ENCODE measurements around the gene OVAAL. TPM values are rescaled to one million over a fixed set of nuclear protein-coding genes. Genes with fewer than 3 reads are reported as not detected.

OVAAL gene
- total and polyA plus RNA-seq, 4 donors: not detected

DNA sequence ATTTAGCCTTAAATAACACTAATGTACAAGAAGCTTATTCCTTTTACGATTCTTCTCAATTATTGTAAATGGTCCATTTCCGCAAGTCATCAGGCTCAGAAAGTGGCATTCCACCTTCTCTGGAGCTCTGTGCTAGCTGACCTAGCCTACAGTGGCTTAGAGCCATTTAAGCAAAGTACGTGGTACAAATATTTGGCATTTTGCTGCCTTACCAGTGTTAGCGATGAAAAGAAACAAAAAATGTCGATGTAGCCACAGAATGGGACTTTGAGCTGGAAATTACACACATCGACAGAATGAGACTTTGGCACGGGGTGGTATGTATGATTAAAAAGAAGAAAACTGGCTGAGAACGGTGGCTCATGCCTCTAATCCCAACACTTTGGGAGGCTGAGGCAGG is 26.1 kb downstream of the OVAAL start:
- Histone ChIP-seq H3K27ac (ENCODE audit: low read depth in 1 of 2, low read length in 2 of 2) (no peak overlapping the region), H3K4me3 (ENCODE audit: low read depth in 1 of 3, low read length in 3 of 3) (no peak overlapping the region), H3K27me3 (ENCODE audit: control insufficient read depth in 4 of 4, insufficient read depth in 4 of 4, low read length in 3 of 4) (no peaks in the 10 kb centered on the region), H3K9ac (ENCODE audit: low read depth in 1 of 2, low read length in 2 of 2) (no peak overlapping the region), H3K4me1 (ENCODE audit: control insufficient read depth in 4 of 4, insufficient read depth in 4 of 4, low read length in 3 of 4) (peaks cover 0 to 2% (median 0%) of the 10 kb centered on the region in 4 donors), H3K9me3 (ENCODE audit: control insufficient read depth in 4 of 4, low read length in 3 of 4) (no peaks in the 10 kb centered on the region), H3K36me3 (ENCODE audit: control insufficient read depth in 4 of 4, insufficient read depth in 3 of 4, low read depth in 1 of 4, low read length in 3 of 4) (no peaks in the 10 kb centered on the region)
- DNase-seq (ENCODE audit: low spot score): no peak
- 88% methylated on average over 8 of the region's 8 CpGs for WGBS
- TF ChIP-seq SP1 (IDR thresholded peaks at IDR 0.05): no peak

DNA sequence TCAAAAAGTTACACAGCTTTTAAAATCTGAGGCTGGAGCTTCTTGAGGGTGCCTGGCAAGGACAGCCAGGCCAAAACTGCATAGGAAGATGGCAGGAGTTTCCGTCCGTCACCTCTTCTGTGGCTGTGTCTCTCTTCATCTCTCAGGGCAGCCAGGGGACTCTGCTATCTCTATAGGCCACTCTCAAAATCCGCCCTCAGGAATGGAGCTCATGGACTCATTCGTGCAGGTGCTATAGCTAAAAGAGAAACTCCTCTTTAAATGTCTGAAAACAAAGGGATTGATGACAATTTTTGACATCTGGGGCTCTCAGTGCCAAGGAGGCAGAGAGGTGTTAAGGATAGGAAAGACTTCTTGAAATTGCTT is 27.2 kb downstream of the OVAAL start:
- H3K4me3 ChIP-seq (ENCODE audit: low read depth in 1 of 3, low read length in 3 of 3): no peak overlapping the region
- DNase-seq (ENCODE audit: low spot score): no peak
- TF ChIP-seq GABPA (IDR thresholded peaks at IDR 0.05 in 1 of 2, conservative IDR thresholded peaks at IDR 0.05 in 1 of 2) (no peak), SP1 (IDR thresholded peaks at IDR 0.05) (no peak), NR2F2 (IDR thresholded peaks at IDR 0.05) (no peak), FOXA2 (IDR thresholded peaks at IDR 0.05) (no peak), JUND (IDR thresholded peaks at IDR 0.05) (no peak), FOXA1 (IDR thresholded peaks at IDR 0.05) (no peak), HNF4G (IDR thresholded peaks at IDR 0.05) (no peak)
- no peaks in the 10 kb centered on the region for H3K27me3 ChIP-seq (ENCODE audit: control insufficient read depth in 4 of 4, insufficient read depth in 4 of 4, low read length in 3 of 4)
- no peak overlapping the region for H3K9ac ChIP-seq (ENCODE audit: low read depth in 1 of 2, low read length in 2 of 2)
- WGBS: 88% methylated on average over 4 of the region's 4 CpGs
- no peaks in the 10 kb centered on the region for H3K9me3 ChIP-seq (ENCODE audit: control insufficient read depth in 4 of 4, low read length in 3 of 4)
- H3K27ac ChIP-seq (ENCODE audit: low read depth in 1 of 2, low read length in 2 of 2): no peak overlapping the region
- no peaks in the 10 kb centered on the region for H3K36me3 ChIP-seq (ENCODE audit: control insufficient read depth in 4 of 4, insufficient read depth in 3 of 4, low read depth in 1 of 4, low read length in 3 of 4)
- peaks cover 0 to 2% (median 0%) of the 10 kb centered on the region in 4 donors for H3K4me1 ChIP-seq (ENCODE audit: control insufficient read depth in 4 of 4, insufficient read depth in 4 of 4, low read length in 3 of 4)

DNA sequence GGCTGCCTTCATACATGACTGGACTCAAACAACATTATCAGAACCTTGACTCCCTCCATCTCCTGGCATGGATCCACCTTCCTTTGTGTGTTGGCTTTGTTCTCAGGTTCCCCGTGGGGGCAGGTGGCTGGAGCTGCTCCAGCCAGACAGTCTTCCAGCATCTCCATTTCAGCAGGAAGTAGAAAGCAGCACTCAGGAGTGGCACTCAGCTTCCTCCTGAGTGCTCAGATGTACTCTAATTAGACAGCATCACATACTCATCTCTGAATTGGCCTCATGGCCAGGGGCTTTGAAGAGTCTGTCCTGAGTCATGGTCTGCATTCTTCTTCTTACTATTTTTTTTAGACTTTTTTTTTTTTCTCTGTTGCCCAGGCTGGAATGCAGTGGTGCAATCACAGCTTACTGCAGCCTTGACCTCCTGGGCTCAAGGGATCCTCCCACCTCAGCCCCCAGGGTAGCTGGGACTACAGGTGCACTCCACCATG is 27.9 kb downstream of the OVAAL start:
- H3K9me3 ChIP-seq (ENCODE audit: control insufficient read depth in 4 of 4, low read length in 3 of 4): no peaks in the 10 kb centered on the region
- no peaks in the 10 kb centered on the region for H3K27me3 ChIP-seq (ENCODE audit: control insufficient read depth in 4 of 4, insufficient read depth in 4 of 4, low read length in 3 of 4)
- WGBS: 38% methylated on average over 1 of the region's 1 CpG
- no peak for TF ChIP-seq NR2F2 (IDR thresholded peaks at IDR 0.05)
- no peak for DNase-seq (ENCODE audit: low spot score)
- peaks cover 0 to 2% (median 0%) of the 10 kb centered on the region in 4 donors for H3K4me1 ChIP-seq (ENCODE audit: control insufficient read depth in 4 of 4, insufficient read depth in 4 of 4, low read length in 3 of 4)
- H3K4me3 ChIP-seq (ENCODE audit: low read depth in 1 of 3, low read length in 3 of 3): no peak overlapping the region
- no peak overlapping the region for H3K27ac ChIP-seq (ENCODE audit: low read depth in 1 of 2, low read length in 2 of 2)
- no peaks in the 10 kb centered on the region for H3K36me3 ChIP-seq (ENCODE audit: control insufficient read depth in 4 of 4, insufficient read depth in 3 of 4, low read depth in 1 of 4, low read length in 3 of 4)
- no peak overlapping the region for H3K9ac ChIP-seq (ENCODE audit: low read depth in 1 of 2, low read length in 2 of 2)

DNA sequence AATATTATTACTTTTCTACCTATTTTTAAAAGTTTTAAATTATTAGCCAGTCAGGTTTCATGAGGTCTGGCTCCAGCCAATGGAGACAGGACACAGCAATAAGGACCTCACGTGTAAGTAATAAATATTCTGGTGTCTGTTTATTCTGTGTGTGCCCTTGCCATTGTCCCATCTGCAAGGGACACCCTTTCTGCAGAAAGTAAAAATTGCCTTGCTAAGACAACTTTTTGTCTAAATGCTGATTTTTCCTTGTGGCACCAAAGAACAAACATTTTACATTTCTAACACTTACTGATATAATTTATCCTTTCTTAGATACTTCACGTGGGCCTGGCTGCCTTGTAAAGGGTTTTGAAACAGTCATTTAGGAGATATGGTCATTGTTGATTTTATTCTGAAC is 29.4 kb downstream of the OVAAL start:
- Histone ChIP-seq H3K9ac (ENCODE audit: low read depth in 1 of 2, low read length in 2 of 2) (no peak overlapping the region), H3K9me3 (ENCODE audit: control insufficient read depth in 4 of 4, low read length in 3 of 4) (no peaks in the 10 kb centered on the region), H3K4me1 (ENCODE audit: control insufficient read depth in 4 of 4, insufficient read depth in 4 of 4, low read length in 3 of 4) (peaks cover 0 to 2% (median 0%) of the 10 kb centered on the region in 4 donors), H3K27me3 (ENCODE audit: control insufficient read depth in 4 of 4, insufficient read depth in 4 of 4, low read length in 3 of 4) (no peaks in the 10 kb centered on the region), H3K36me3 (ENCODE audit: control insufficient read depth in 4 of 4, insufficient read depth in 3 of 4, low read depth in 1 of 4, low read length in 3 of 4) (no peaks in the 10 kb centered on the region), H3K27ac (ENCODE audit: low read depth in 1 of 2, low read length in 2 of 2) (no peak overlapping the region), H3K4me3 (ENCODE audit: low read depth in 1 of 3, low read length in 3 of 3) (no peak overlapping the region)
- no peak for DNase-seq (ENCODE audit: low spot score)
- TF ChIP-seq RXRA (IDR thresholded peaks at IDR 0.05): no peak
- TF ChIP-seq, protein P1, sequence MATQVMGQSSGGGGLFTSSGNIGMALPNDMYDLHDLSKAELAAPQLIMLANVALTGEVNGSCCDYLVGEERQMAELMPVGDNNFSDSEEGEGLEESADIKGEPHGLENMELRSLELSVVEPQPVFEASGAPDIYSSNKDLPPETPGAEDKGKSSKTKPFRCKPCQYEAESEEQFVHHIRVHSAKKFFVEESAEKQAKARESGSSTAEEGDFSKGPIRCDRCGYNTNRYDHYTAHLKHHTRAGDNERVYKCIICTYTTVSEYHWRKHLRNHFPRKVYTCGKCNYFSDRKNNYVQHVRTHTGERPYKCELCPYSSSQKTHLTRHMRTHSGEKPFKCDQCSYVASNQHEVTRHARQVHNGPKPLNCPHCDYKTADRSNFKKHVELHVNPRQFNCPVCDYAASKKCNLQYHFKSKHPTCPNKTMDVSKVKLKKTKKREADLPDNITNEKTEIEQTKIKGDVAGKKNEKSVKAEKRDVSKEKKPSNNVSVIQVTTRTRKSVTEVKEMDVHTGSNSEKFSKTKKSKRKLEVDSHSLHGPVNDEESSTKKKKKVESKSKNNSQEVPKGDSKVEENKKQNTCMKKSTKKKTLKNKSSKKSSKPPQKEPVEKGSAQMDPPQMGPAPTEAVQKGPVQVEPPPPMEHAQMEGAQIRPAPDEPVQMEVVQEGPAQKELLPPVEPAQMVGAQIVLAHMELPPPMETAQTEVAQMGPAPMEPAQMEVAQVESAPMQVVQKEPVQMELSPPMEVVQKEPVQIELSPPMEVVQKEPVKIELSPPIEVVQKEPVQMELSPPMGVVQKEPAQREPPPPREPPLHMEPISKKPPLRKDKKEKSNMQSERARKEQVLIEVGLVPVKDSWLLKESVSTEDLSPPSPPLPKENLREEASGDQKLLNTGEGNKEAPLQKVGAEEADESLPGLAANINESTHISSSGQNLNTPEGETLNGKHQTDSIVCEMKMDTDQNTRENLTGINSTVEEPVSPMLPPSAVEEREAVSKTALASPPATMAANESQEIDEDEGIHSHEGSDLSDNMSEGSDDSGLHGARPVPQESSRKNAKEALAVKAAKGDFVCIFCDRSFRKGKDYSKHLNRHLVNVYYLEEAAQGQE (IDR thresholded peaks at IDR 0.05): no peak
- TF ChIP-seq FOXA2 (IDR thresholded peaks at IDR 0.05): no peak
- no peak for TF ChIP-seq JUND (IDR thresholded peaks at IDR 0.05)
- TF ChIP-seq, protein P2, sequence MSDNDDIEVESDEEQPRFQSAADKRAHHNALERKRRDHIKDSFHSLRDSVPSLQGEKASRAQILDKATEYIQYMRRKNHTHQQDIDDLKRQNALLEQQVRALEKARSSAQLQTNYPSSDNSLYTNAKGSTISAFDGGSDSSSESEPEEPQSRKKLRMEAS (IDR thresholded peaks at IDR 0.05): no peak
- no peak for TF ChIP-seq EGR1 (IDR thresholded peaks at IDR 0.05; ENCODE audit: low read depth in 2 of 2)
- no peak for TF ChIP-seq TAF1 (conservative IDR thresholded peaks at IDR 0.05)
- TF ChIP-seq YY1 (IDR thresholded peaks at IDR 0.05): no peak
- no peak for TF ChIP-seq RAD21 (IDR thresholded peaks at IDR 0.05)
- TF ChIP-seq NR2F2 (IDR thresholded peaks at IDR 0.05): no peak
- 80% methylated on average over 2 of the region's 2 CpGs for WGBS
